DMS 273 treated with DMSO at 0.1 percent for 48 hours (cell line): Measurements from ENCODE around the gene DHRS1.

Source experiments
- DNase-seq: peaks from one replicate; lab custom pipeline; 2025; lab: John Stamatoyannopoulos, UW

The DHRS1 gene

GRCh38 chr14:24299255-24300191 is at the start of gene DHRS1, which contains the start of gene NOP9:
TSS of gene DHRS1 (minus strand) at chr14:24299780. CDS start at chr14:24299106, 674 bp downstream.
TSS of gene NOP9 (plus strand) at chr14:24299850. CDS start at chr14:24299955, 105 bp downstream.
- DNase-seq: peak; percentile 60

- no peak for DNase-seq
Observed at GRCh38 chr14:24348186-24348585, 48.6 kb upstream of the DHRS1 start.

GRCh38 chr14:24347134-24347533 is 47.6 kb upstream of the DHRS1 start:
- no peak for DNase-seq

- DNase-seq: no peak
Observed at GRCh38 chr14:24343795-24344660, 44.4 kb upstream of the DHRS1 start.

- DNase-seq: no peak
Observed at GRCh38 chr14:24342889-24343288, 43.3 kb upstream of the DHRS1 start.

GRCh38 chr14:24340606-24341005 is 41.0 kb upstream of the DHRS1 start:
- DNase-seq: no peak

GRCh38 chr14:24339284-24340151 is 39.9 kb upstream of the DHRS1 start, which contains the start of gene RIPK3:
TSS of gene RIPK3 (minus strand) at chr14:24339991. CDS start at chr14:24339826, 165 bp downstream.
- no peak for DNase-seq

- no peak for DNase-seq
Observed at GRCh38 chr14:24338843-24339242, 39.3 kb upstream of the DHRS1 start.

- no peak for DNase-seq
Observed at GRCh38 chr14:24337824-24338175, 38.2 kb upstream of the DHRS1 start.

- no peak for DNase-seq
Observed at GRCh38 chr14:24337144-24337823, 37.7 kb upstream of the DHRS1 start.

- DNase-seq: no peak
Observed at GRCh38 chr14:24335461-24336171, 36.0 kb upstream of the DHRS1 start.

- peak; percentile 8 for DNase-seq
Observed at GRCh38 chr14:24334431-24335291, 35.1 kb upstream of the DHRS1 start, which contains the start of gene ADCY4. TSS of gene ADCY4 (minus strand) at chr14:24335071. CDS start at chr14:24334652, 419 bp downstream.

- DNase-seq: peak; percentile 32
Observed at GRCh38 chr14:24332268-24332993, 32.9 kb upstream of the DHRS1 start.

- no peak for DNase-seq
Observed at GRCh38 chr14:24331731-24332267, 32.2 kb upstream of the DHRS1 start.

GRCh38 chr14:24330973-24331674 is 31.5 kb upstream of the DHRS1 start:
- DNase-seq: no peak

- DNase-seq: no peak
Observed at GRCh38 chr14:24329736-24330135, 30.2 kb upstream of the DHRS1 start.

GRCh38 chr14:24329073-24329663 is 29.6 kb upstream of the DHRS1 start:
- DNase-seq: no peak
